Measurements from ENCODE around the gene PPP1R1A.

DNA sequence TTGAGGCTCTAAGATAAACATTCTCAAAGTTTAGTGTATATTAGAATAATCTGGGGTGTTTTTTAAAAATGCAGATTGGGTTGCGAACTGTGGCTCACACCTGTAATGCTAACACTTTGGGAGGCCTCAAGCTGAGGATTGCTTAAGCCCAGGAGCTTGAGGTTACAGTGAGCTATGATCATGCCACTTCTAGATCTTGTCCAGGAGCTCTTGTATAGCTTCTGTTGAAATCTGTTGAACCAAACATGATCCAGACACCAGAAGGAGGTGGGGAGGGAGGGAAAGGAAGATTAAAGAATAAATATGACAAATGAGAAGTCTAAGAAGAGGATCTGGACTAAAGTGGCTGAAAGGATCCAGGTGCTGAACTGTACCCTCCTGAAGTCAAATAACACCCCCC is 24.7 kb downstream of the PPP1R1A start:
- TF ChIP-seq REST (IDR thresholded peaks at IDR 0.05; ENCODE audit: low read depth) (no peak), CEBPB (IDR thresholded peaks at IDR 0.05) (no peak)
